HEK293 (cell line): ENCODE measurements around the gene DCLK1.

ENCODE experiments used
- CTCF ChIP-seq: fragments of 450-650 bp; formaldehyde crosslinking; IDR thresholded peaks from 2 replicates; pipeline ENCODE4 v1.5.1; 2016; ENCODE audit warnings: missing biosample characterization, missing genetic modification characterization
- MYNN ChIP-seq: fragments of 450-650 bp; formaldehyde crosslinking; IDR thresholded peaks from 2 replicates; pipeline ENCODE4 v1.5.1; 2016; ENCODE audit warnings: missing biosample characterization, missing genetic modification characterization, borderline replicate concordance
- ZNF785 ChIP-seq: fragments of 450-650 bp; formaldehyde crosslinking; IDR thresholded peaks from 2 replicates; pipeline ENCODE4 v1.5.1; 2016; ENCODE audit warnings: missing biosample characterization, missing genetic modification characterization

GRCh38 chr13:35833608-35834275 is 297.4 kb downstream of the DCLK1 start:
- TF ChIP-seq MYNN (tag by site-specific recombination) (no peak), CTCF (no peak), ZNF785 (tag by site-specific recombination) (no peak)
